Measurements from ENCODE around the gene CD3G. TPM values are rescaled to one million over a fixed set of nuclear protein-coding genes. Genes with fewer than 3 reads are reported as not detected.

Gene CD3G
- total RNA-seq (2012; rRNA removed) = not detected in 2 replicates
- polyA plus RNA-seq (2012; rRNA removed) = not detected in 2 replicates
- polyA plus RNA-seq (2012; cell fraction: cytosol; rRNA removed) = not detected in 2 replicates
- polyA plus RNA-seq (2012; cell fraction: nucleus; rRNA removed; ENCODE audit: low replicate concordance) = not detected in 2 replicates
- not detected for Bru-seq, nascent RNA
- BruChase-seq, experiment 1, labeled RNA remaining after a 6-hour chase = not detected
- not detected for BruChase-seq, experiment 2, labeled RNA remaining after a 2-hour chase
- long read RNA-seq = 0 reads

DNA sequence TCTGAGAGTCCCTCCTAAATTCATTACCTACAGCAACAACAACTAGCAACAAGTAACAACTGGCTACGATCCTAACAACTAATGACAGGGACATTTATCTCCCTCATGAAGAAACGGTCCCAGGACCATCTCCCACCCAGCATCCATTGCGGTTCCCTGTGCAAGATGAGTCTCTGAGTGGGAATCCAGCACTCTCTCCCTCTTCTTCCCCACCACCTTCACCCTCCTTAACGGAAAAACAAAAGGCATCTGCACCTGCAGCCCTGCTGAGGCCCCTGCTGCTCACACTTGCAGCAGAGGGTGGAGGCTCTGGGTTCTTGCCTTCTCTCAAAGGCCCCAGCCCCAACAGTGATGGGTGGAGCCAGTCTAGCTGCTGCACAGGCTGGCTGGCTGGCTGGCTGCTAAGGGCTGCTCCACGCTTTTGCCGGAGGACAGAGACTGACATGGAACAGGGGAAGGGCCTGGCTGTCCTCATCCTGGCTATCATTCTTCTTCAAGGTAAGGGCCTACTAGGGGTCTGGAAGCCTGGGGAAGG is at the start of gene CD3G:
Gene CD3G (plus strand): TSS at position 364 of the 535 bp plus-strand sequence. CDS start 80 bp downstream, at position 444.
- POLR2A ChIA-PET (ENCODE audit: unreplicated experiment) = no interaction called here

More for the DNA sequence above, at the start of gene CD3G:
- H2AK5ac ChIP-seq (ENCODE audit: low read depth, low read length) = no peak within 1 kb of the TSS
- no peak within 1 kb of the TSS for H4K91ac ChIP-seq (ENCODE audit: insufficient read depth, low read depth, low read length)
- H3K27ac ChIP-seq (ENCODE audit: insufficient read depth, low read length) = no peak within 1 kb of the TSS
- no peak within 1 kb of the TSS for H2BK5ac ChIP-seq (ENCODE audit: low read depth, low read length, poor library complexity, severe bottlenecking)
- no peaks in the 10 kb centered on the region for H3K9me1 ChIP-seq (ENCODE audit: insufficient read depth, low read length)
- no peak for TF ChIP-seq CTCF (conservative IDR thresholded peaks at IDR 0.05; ENCODE audit: low read depth, low read length)
- TF ChIP-seq NFE2L2 (IDR thresholded peaks at IDR 0.05; ENCODE audit: low read depth, low read length) = no peak
- no peak for TF ChIP-seq CEBPB (IDR thresholded peaks at IDR 0.05; ENCODE audit: low read depth, low read length)
- no peak for TF ChIP-seq SMC3 (IDR thresholded peaks at IDR 0.05; ENCODE audit: low read depth, low read length)
- TF ChIP-seq FOS (IDR thresholded peaks at IDR 0.05; ENCODE audit: low read depth, low read length) = no peak
- TF ChIP-seq MAFK (IDR thresholded peaks at IDR 0.05; ENCODE audit: low read depth, low read length) = no peak
- TF ChIP-seq, protein P1, sequence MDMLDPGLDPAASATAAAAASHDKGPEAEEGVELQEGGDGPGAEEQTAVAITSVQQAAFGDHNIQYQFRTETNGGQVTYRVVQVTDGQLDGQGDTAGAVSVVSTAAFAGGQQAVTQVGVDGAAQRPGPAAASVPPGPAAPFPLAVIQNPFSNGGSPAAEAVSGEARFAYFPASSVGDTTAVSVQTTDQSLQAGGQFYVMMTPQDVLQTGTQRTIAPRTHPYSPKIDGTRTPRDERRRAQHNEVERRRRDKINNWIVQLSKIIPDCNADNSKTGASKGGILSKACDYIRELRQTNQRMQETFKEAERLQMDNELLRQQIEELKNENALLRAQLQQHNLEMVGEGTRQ (IDR thresholded peaks at IDR 0.05; ENCODE audit: low read depth, low read length) = no peak
- no peak for TF ChIP-seq CHD1 (IDR thresholded peaks at IDR 0.05; ENCODE audit: low read depth, low read length)
- no peak for TF ChIP-seq BHLHE40 (IDR thresholded peaks at IDR 0.05; ENCODE audit: low read depth, low read length)
- no peak for TF ChIP-seq MXI1 (IDR thresholded peaks at IDR 0.05; ENCODE audit: borderline replicate concordance, low read depth, low read length)
- 45% methylated on average over 3 of the region's 6 CpGs; no CpG with 5 or more reads in 1 of the 2 experiments for WGBS, 2 experiments (ENCODE audit: extremely low coverage in 2 of 2, insufficient read length in 1 of 2)
- intact Hi-C loops (cut with micrococcal nuclease) = no loop called here
- no peaks in the 10 kb centered on the region for H4K20me1 ChIP-seq (ENCODE audit: insufficient read depth, low read length)
- H3K27me3 ChIP-seq (ENCODE audit: control insufficient read depth, insufficient read depth, low read length) = peaks cover 17% of the 10 kb centered on the region
- H3K9ac ChIP-seq (ENCODE audit: low read depth, low read length) = no peak within 1 kb of the TSS
- dilution Hi-C loops (cut with HindIII; ENCODE audit: low sequenced_read_pairs, unreplicated experiment) = no loop called here
- no peak within 1 kb of the TSS for H4K8ac ChIP-seq (ENCODE audit: low read depth in 2 of 2, low read length in 2 of 2)
- no peak within 1 kb of the TSS for H2BK120ac ChIP-seq (ENCODE audit: low read depth, low read length)
- no peaks in the 10 kb centered on the region for H3K4me1 ChIP-seq (ENCODE audit: control insufficient read depth, insufficient read depth, low read length)
- no peaks in the 10 kb centered on the region for H3K79me1 ChIP-seq (ENCODE audit: low read depth in 1 of 2, low read length in 2 of 2)
- DNase-seq (no peak), ATAC-seq (ENCODE audit: low read depth) (no peak)
- H3K18ac ChIP-seq (ENCODE audit: low read depth, low read length) = no peak within 1 kb of the TSS
- in situ Hi-C loops (cut with MboI; ENCODE audit: low sequenced_read_pairs) = no loop called here
- H4K5ac ChIP-seq (ENCODE audit: low read depth, low read length) = no peak within 1 kb of the TSS
- H3K4me3 ChIP-seq (ENCODE audit: insufficient read depth, low read depth, low read length) = no peak within 1 kb of the TSS
- H3K14ac ChIP-seq (replicated peaks; ENCODE audit: low read depth, low read length) = no peak within 1 kb of the TSS
- no peak within 1 kb of the TSS for H3K4ac ChIP-seq (ENCODE audit: low read depth, low read length)
- no peak within 1 kb of the TSS for H3K23ac ChIP-seq (ENCODE audit: low read depth, low read length)
- no peak within 1 kb of the TSS for H2BK15ac ChIP-seq (ENCODE audit: low read depth, low read length)
- H3K56ac ChIP-seq (ENCODE audit: extremely low read depth, insufficient read depth, low read length) = no peak within 1 kb of the TSS
- no peaks in the 10 kb centered on the region for H3K36me3 ChIP-seq (ENCODE audit: control insufficient read depth, insufficient read depth, low read length)
- H2BK20ac ChIP-seq (ENCODE audit: low read depth, low read length) = no peak within 1 kb of the TSS
- no TSS peak for BruUV-seq (replicated peaks)
- H3K9me3 ChIP-seq (ENCODE audit: control insufficient read depth, insufficient read depth, low read length) = no peaks in the 10 kb centered on the region
- H3K4me2 ChIP-seq (ENCODE audit: low read depth, low read length) = no peak within 1 kb of the TSS
- H2AFZ ChIP-seq (replicated peaks; ENCODE audit: low read length, poor library complexity) = no peak within 1 kb of the TSS
- CTCF ChIA-PET = no interaction called here
- H2AK9ac ChIP-seq (replicated peaks; ENCODE audit: low read depth, low read length, poor library complexity) = no peak within 1 kb of the TSS

Data from IMR-90 (cell line).